ENCODE measurements around the gene LIMA1.
A peak's percentile ranks its signal among the peaks of the same experiment; 100 is the strongest.
"Not testable (repeated sequence)": the region's sequence is repeated elsewhere in the genome, so short reads cannot be mapped to it uniquely, and the experiment has no call there.

LIMA1 gene

DNA sequence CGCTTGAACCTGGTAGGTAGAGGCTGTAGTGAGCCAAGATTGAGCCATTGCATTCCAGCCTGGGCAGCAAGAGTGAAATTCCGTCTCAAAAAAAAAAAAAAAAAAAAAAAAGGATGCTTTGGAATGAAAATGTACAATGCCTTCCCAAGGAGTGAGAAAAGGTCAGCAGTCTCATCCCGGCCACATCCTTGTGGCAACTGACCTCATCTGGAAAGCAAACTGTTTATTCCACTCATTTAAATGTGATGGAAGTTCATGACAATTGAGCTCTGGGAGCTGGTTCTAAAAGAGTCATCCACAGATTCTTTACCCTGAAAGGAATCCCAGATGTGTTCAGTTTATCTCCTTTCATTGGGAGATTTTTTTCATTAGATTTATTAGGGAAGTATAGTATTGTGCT lies 19.4 kb upstream of the LIMA1 start:
- no peaks in the 10 kb centered on the region for H3K9me3 Mint-ChIP-seq
- no peak for DNase-seq (ENCODE audit: low spot score in 2 of 2)
- no peak overlapping the region for H3K4me3 Mint-ChIP-seq
- no peak overlapping the region for H3K27ac Mint-ChIP-seq
- no peak for ATAC-seq
- no peaks in the 10 kb centered on the region for H3K36me3 Mint-ChIP-seq
- H3K4me1 Mint-ChIP-seq: no peaks in the 10 kb centered on the region

DNA sequence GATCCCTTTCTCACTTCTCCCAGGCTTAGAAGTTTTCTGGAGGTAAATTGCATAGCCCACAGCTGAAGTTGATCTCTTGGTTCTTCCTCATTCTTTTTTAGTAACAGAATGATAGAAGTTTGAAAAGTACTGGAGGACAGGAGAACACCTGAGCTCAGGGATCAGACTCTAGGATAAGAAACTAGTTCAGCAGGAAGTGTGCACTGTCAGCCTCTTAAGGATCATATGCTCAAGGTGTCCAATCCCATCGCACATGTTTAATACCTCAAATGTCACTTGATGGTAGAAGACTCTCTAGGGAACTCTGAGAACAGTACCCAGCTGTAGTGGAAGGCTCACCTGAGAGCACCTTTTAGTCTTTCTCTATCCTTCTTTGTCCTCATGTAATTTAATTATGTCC lies 14.7 kb upstream of the LIMA1 start:
- Mint-ChIP-seq H3K36me3 (no peaks in the 10 kb centered on the region), H3K27ac (peak overlapping the region; percentile 33)
- ATAC-seq: no peak

DNA sequence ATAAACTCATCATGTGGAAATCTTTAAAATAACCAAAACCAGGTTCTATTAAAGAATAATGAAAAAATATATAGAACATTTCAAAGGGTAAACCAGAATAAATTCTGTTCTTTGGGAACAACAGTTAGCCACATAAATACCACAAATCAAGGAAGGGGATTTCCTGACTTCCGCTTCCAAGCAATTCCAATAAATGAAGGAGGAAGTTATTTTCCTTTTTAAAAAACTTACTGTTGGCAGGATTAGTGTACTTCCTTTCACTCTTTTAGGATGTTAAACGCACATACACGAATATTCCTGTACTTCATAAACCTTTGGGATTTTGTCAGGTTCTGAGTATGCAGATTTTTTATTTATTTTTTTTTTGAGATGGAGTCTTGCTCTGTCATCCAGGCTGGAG lies 13.7 kb upstream of the LIMA1 start:
- Mint-ChIP-seq H3K4me1 (no peaks in the 10 kb centered on the region), H3K36me3 (no peaks in the 10 kb centered on the region), H3K9me3 (no peaks in the 10 kb centered on the region), H3K27ac (no peak overlapping the region), H3K4me3 (no peak overlapping the region)
- DNase-seq (ENCODE audit: low spot score in 2 of 2) (no peak), ATAC-seq (no peak)

More for the DNA sequence above, 14.7 kb upstream of the LIMA1 start:
- Mint-ChIP-seq H3K4me3 (no peak overlapping the region), H3K4me1 (no peaks in the 10 kb centered on the region), H3K9me3 (no peaks in the 10 kb centered on the region)
- DNase-seq (ENCODE audit: low spot score in 2 of 2): no peak

DNA sequence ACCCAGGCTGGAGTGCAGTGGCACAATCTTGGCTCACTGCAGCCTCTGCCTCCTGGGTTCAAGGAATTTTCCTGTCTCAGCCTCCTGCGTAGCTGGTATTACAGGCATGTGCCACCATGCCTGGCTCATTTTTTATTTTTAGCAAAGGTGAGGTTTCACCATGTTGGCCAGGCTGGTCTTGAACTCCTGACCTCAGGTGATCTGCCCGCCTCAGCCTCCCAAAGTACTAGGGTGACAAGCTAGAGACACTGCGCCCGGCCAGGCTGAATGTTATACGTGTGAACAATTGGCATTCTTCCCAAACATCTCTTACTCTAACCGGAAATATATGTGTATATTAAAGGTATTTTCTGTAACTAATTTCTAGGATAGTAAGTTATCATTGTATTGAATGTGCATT lies 13.2 kb upstream of the LIMA1 start:
- H3K9me3 Mint-ChIP-seq: no peaks in the 10 kb centered on the region
- no peaks in the 10 kb centered on the region for H3K36me3 Mint-ChIP-seq
- H3K4me3 Mint-ChIP-seq: no peak overlapping the region
- no peak for ATAC-seq
- H3K27ac Mint-ChIP-seq: no peak overlapping the region
- H3K4me1 Mint-ChIP-seq: no peaks in the 10 kb centered on the region
- DNase-seq (ENCODE audit: low spot score in 2 of 2): no peak

DNA sequence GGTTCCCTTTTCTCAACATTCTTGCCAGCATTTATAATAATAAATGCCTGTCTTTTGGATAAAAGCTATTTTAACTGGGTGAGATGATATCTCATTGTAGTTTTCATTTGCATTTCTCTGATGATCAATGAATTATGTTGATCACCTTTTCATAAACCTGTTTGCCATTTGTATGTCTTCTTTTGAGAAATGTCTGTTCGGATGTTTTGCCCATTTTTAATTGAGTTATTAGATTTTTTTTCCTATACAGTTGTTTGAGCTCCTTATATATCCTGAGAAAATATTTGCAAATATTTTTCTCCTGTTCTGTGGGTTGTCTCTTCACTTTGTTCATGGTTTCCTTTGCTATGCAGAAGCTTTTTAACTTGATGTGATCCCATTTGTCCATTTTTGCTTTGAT lies 8.1 kb upstream of the LIMA1 start:
- Mint-ChIP-seq H3K4me3 (no peak overlapping the region), H3K36me3 (no peaks in the 10 kb centered on the region), H3K27ac (no peak overlapping the region), H3K4me1 (no peaks in the 10 kb centered on the region), H3K9me3 (no peaks in the 10 kb centered on the region)
- no peak for ATAC-seq
- DNase-seq (ENCODE audit: low spot score in 2 of 2): no peak

DNA sequence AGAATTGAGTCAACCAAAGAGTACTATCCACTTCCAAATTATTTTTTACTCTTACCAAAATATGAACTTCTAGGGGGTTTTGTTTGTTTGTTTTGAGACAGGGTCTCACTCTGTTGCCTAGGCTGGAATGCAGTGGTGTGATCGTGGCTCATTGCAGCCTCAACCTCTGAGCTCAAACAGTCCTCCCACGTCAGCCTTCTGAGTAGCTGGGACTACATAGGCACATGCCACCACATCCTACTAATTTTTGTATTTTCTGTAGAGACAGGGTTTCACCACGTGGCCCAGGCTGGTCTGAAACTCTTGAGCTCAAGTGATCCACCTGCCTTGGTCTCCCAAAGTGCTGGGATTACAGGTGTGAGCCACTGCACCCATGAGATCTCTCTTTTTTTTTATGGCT lies 7.4 kb upstream of the LIMA1 start:
- not testable (repeated sequence) for H3K27ac Mint-ChIP-seq; H3K4me3 Mint-ChIP-seq; DNase-seq (ENCODE audit: low spot score in 2 of 2); H3K9me3 Mint-ChIP-seq; H3K4me1 Mint-ChIP-seq; H3K36me3 Mint-ChIP-seq
- peak; percentile 47 for ATAC-seq

DNA sequence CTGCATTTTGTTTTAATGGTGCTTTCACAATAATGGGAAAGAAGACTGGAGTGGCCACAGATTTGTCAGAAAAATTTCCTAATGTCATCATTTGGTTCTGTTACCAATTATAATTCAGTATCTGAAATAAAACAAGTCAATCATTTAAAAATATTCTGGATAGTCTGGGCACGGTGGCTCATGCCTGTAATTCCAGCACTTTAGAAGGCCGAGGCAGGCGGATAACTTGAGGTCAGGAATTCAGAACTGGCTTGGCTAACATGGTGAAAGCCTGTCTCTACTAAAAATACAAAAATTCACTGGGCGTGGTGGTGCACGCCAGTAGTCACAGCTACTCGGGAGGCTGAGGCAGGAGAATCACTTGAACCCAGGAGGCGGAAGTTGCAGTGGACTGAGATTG lies 4.0 kb upstream of the LIMA1 start:
- peaks cover 7% of the 10 kb centered on the region for H3K4me1 Mint-ChIP-seq
- H3K9me3 Mint-ChIP-seq: no peaks in the 10 kb centered on the region
- no peak overlapping the region for H3K4me3 Mint-ChIP-seq
- H3K27ac Mint-ChIP-seq: no peak overlapping the region
- peaks cover 5% of the 10 kb centered on the region for H3K36me3 Mint-ChIP-seq
- ATAC-seq (no peak), DNase-seq (ENCODE audit: low spot score in 2 of 2) (no peak)

DNA sequence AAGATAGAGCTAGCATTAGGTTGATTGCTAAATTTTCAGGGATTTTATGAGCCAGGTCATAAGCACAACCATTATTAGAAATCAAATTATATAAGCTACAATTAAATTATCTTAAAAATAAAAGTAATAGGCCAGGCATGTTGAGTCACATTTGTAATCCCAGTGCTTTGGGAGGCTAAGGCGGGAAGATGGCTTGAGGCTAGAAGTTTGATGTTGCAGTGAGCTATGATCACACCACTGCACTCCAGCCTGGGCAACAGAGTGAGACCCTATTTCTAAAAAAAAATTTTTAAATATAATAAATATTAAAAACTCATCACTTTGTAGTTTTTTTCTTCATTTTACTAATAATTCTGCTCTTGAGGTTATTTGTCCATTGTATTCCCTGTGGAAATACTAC lies 1.9 kb upstream of the LIMA1 start:
- no peaks in the 10 kb centered on the region for H3K9me3 Mint-ChIP-seq
- DNase-seq (ENCODE audit: low spot score in 2 of 2) (no peak), ATAC-seq (no peak)
- H3K27ac Mint-ChIP-seq: no peak overlapping the region
- peaks cover 5% of the 10 kb centered on the region for H3K36me3 Mint-ChIP-seq
- H3K4me3 Mint-ChIP-seq: no peak overlapping the region
- peaks cover 7% of the 10 kb centered on the region for H3K4me1 Mint-ChIP-seq

DNA sequence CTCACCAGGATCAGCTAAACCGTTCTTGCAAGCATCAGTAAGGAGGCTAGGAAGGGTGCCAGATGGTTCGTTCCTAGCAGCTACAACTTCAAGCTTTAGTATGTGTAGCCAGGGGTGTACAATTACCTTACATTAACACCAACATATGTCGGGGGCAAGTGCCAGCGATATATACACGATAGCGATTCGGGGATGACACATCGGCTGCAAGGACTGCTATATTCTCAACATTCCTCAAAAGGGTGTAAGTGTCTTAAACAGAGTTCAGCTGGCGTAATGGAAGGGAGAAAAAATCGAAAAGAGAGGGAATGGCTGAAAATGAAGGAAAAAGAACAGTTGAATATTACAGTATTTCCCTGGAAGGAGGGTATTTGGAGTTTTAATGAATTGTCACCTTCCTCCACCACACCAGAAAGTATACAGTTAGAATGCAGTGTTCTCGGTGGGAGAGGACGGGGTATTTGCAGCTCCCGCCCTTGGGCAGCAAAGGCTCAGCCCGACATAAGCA lies 545 bp downstream of the LIMA1 start:
- DNase-seq (ENCODE audit: low spot score in 2 of 2): no peak
- H3K27ac Mint-ChIP-seq: peak overlapping the region; percentile 23
- H3K9me3 Mint-ChIP-seq: no peaks in the 10 kb centered on the region
- H3K4me3 Mint-ChIP-seq: peak overlapping the region; percentile 80
- peaks cover 5% of the 10 kb centered on the region for H3K36me3 Mint-ChIP-seq
- H3K4me1 Mint-ChIP-seq: peaks cover 7% of the 10 kb centered on the region
- peak; percentile 45 for ATAC-seq

DNA sequence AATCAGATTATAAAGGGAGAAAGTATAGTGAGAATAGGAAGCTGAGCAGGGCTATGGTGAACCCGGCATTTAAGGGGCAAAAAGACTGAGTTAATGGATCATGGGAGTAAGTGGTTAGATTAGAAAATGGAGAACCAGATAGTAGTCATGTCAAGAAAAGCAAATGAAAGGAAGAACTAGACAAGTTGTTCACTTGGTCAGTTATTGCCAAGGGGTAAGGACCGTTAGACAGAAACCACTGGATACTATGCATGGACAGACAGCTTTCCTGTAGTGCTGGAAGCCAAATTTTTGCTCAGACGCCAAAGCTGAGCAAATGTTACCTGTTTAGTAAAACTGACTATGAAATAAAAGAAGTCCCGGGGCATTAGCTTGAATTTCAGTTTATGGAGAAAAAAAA lies 3.8 kb downstream of the LIMA1 start:
- H3K27ac Mint-ChIP-seq: no peak overlapping the region
- peaks cover 7% of the 10 kb centered on the region for H3K4me1 Mint-ChIP-seq
- no peak overlapping the region for H3K4me3 Mint-ChIP-seq
- H3K36me3 Mint-ChIP-seq: no peaks in the 10 kb centered on the region
- H3K9me3 Mint-ChIP-seq: no peaks in the 10 kb centered on the region
- no peak for DNase-seq (ENCODE audit: low spot score in 2 of 2)
- ATAC-seq: no peak

DNA sequence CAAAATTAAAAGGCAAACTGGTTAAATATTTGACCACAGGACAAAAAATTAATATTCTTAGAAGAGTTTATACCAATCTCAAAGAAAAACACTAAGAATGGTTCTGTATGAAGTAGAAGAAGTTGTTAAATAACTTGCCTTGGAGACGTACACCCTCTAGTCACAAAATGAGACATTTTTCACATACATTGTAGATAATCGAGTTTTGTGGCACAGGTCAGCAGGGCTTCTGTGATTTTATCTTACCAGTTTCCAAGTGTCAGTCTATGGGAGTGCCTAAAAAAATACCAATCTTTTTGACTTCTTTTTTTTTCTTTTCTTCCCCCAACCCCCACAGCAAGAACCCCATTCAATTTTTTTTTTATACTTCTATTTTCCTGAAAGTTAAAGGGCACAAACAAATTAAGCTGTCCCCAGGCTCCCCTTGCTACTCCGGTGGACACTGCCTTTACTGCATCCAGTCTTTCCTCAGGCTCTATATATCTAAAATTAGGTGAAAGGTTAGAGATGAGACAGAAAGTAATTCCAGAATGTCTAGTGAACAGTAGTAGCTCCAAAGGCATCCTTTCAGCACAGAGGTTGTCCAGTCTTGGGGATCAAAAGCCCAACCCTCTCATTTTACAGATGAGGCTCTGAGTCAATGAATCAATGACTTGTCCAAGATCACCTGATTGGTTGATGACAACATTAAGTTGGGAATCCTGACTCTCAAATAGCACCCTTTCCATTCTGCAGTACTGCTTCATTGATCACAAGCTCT lies 6.2 kb downstream of the LIMA1 start:
- Mint-ChIP-seq H3K27ac (no peak overlapping the region), H3K36me3 (no peaks in the 10 kb centered on the region), H3K4me3 (no peak overlapping the region), H3K9me3 (no peaks in the 10 kb centered on the region), H3K4me1 (no peaks in the 10 kb centered on the region)
- DNase-seq (ENCODE audit: low spot score in 2 of 2) (no peak), ATAC-seq (no peak)

DNA sequence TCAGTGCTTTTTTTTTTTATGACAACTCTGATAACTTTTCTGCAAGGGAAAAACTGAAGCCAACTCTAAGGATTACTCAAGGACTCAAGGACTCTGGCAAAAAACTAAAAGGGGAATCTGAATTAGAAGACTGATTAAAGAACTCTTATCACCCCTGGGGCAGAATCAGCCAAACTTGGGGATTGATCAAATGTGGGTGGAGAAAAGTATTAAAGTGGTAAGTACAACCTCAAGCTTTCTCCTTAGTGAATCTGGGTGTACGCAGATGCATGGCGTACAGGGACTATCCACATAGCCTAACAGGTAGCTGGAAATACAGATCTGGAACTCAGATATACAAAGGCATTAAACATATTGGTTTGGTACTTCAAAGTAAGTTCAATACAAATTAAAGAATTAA lies 7.3 kb downstream of the LIMA1 start:
- H3K9me3 Mint-ChIP-seq: no peaks in the 10 kb centered on the region
- DNase-seq (ENCODE audit: low spot score in 2 of 2) (no peak), ATAC-seq (no peak)
- H3K4me1 Mint-ChIP-seq: no peaks in the 10 kb centered on the region
- H3K4me3 Mint-ChIP-seq: no peak overlapping the region
- no peak overlapping the region for H3K27ac Mint-ChIP-seq
- no peaks in the 10 kb centered on the region for H3K36me3 Mint-ChIP-seq

DNA sequence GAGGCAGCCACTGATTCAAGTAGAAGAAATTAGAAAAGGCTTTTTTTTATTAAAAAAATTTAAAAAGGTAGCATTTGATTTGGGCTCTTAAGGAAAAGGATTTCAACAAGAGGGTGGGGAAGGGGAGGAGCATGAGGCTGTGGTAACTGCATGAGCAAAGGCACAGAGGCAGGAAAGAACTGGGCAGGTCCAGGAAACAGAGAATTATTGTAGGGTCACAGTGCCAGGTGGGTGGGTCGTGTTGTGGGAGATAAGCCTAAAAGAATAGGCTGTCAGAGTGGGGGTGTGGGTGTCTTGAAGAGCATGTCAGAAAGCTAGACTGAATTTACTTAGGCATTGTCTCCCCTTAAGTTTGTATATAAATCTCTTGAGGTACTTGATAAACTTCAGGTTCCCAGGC lies 7.8 kb downstream of the LIMA1 start:
- ATAC-seq (no peak), DNase-seq (ENCODE audit: low spot score in 2 of 2) (no peak)
- Mint-ChIP-seq H3K4me1 (no peaks in the 10 kb centered on the region), H3K9me3 (no peaks in the 10 kb centered on the region), H3K4me3 (no peak overlapping the region), H3K36me3 (no peaks in the 10 kb centered on the region), H3K27ac (no peak overlapping the region)

DNA sequence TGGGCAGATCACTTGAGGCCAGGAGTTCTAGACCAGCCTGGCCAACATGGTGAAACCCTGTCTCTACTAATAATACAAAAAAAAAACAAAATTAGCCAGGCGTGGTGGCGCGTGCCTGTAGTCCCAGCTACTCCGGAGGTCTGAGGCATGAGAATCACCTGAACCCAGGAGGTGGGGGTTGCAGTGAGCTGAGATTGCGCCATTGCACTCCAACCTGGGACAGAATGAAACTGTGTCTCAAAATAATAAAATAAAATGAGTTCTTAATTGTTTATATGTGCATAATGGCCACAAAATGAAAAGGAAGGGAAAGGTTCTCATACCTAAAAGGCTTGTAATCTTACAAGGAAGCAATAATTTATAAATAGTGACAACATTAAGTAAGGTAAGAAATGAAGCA lies 8.2 kb downstream of the LIMA1 start:
- ATAC-seq; DNase-seq (ENCODE audit: low spot score in 2 of 2); H3K4me1 Mint-ChIP-seq; H3K27ac Mint-ChIP-seq; H3K36me3 Mint-ChIP-seq; H3K9me3 Mint-ChIP-seq; H3K4me3 Mint-ChIP-seq: not testable (repeated sequence)

DNA sequence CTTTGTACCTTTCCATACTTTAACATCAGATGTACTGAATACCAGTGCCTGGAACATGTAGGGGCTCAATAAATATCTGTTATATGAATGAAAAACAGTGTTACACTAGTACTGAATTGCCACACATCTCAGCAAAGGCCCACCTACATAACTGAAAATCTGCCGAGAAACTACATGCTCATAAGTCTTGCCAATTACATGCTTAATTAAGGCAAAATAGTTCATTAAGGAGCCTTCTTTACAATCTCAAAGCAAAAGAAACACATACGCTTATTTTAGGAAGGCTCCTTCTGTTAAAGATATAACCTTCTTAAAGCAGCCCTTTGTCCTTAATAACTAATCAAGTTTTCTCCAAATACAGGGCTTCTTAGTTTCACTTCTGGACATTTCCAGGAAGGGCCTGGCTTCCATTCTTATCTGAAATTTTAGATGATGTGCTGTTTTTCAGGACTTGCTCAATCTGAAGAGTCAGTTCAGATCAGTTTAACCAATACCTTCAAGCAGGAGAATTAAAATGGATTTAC lies 11.5 kb downstream of the LIMA1 start:
- no peaks in the 10 kb centered on the region for H3K4me1 Mint-ChIP-seq
- H3K27ac Mint-ChIP-seq: no peak overlapping the region
- DNase-seq (ENCODE audit: low spot score in 2 of 2) (no peak), ATAC-seq (no peak)
- H3K36me3 Mint-ChIP-seq: no peaks in the 10 kb centered on the region
- H3K4me3 Mint-ChIP-seq: no peak overlapping the region
- H3K9me3 Mint-ChIP-seq: no peaks in the 10 kb centered on the region

DNA sequence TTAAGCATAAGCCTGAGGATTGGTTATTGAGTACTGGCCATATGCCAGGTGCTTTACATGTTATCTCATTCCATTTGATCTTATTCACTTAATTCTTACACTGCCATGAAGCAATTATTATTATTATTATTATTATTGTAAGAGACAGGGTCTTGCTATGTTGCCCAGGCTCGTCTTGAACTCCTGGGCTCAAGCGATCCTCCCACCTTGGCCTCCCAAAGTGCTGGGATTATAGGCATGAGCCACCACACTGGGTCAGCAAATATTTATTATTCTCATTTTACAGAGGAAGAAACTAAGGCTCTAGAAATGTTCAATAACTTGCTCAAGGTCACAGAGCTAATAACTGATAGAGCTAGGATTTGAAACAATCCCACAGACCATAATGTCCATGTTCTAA lies 14.8 kb downstream of the LIMA1 start:
- ATAC-seq (no peak), DNase-seq (ENCODE audit: low spot score in 2 of 2) (no peak)
- H3K4me3 Mint-ChIP-seq: no peak overlapping the region
- H3K4me1 Mint-ChIP-seq: no peaks in the 10 kb centered on the region
- H3K27ac Mint-ChIP-seq: no peak overlapping the region
- H3K36me3 Mint-ChIP-seq: no peaks in the 10 kb centered on the region
- H3K9me3 Mint-ChIP-seq: no peaks in the 10 kb centered on the region

Measured in stimulated activated effector memory CD8-positive, alpha-beta T cell treated with anti-CD3 and anti-CD28 coated beads, Interleukin-12 subunit alpha, Interleukin-12 subunit beta, amount 100 ng/mL, for 72 hours (primary cell).